GM18873 (cell line): ENCODE measurements around the gene DZIP1L.
A peak's percentile ranks its signal among the peaks of the same experiment; 100 is the strongest.

Experiments
- ATAC-seq: cut with Tn5 transposase; IDR thresholded peaks from one replicate; pipeline ENCODE4 v1.9.1; 2021; ENCODE audit warnings: mild to moderate bottlenecking, moderate library complexity, moderate number of reproducible peaks; ENCODE audit not compliant: unreplicated experiment, low FRiP score

DZIP1L gene

GRCh38 chr3:138070006-138070405 is 45.4 kb downstream of the DZIP1L start:
- ATAC-seq, result no peak

- peak; percentile 61 for ATAC-seq
Measured at GRCh38 chr3:138068579-138069174, 46.7 kb downstream of the DZIP1L start.

- no peak for ATAC-seq
Measured at GRCh38 chr3:138068046-138068445, 47.4 kb downstream of the DZIP1L start.

GRCh38 chr3:138066972-138067371 is 48.4 kb downstream of the DZIP1L start:
- no peak for ATAC-seq

- ATAC-seq, result peak; percentile 96
Measured at GRCh38 chr3:138066383-138066782, 49.0 kb downstream of the DZIP1L start.

- ATAC-seq, result no peak
Measured at GRCh38 chr3:138065949-138066348, 49.5 kb downstream of the DZIP1L start.

GRCh38 chr3:138063416-138063815 is 52.0 kb downstream of the DZIP1L start:
- ATAC-seq, result no peak

- no peak for ATAC-seq
Measured at GRCh38 chr3:138062626-138063025, 52.8 kb downstream of the DZIP1L start.

GRCh38 chr3:138062037-138062436 is 53.4 kb downstream of the DZIP1L start:
- ATAC-seq, result no peak

GRCh38 chr3:138060792-138061191 is 54.6 kb downstream of the DZIP1L start:
- no peak for ATAC-seq

- no peak for ATAC-seq
Measured at GRCh38 chr3:138059261-138059660, 56.1 kb downstream of the DZIP1L start.

GRCh38 chr3:138057384-138057783 is 58.0 kb downstream of the DZIP1L start:
- no peak for ATAC-seq

GRCh38 chr3:138054057-138054456 is 61.4 kb downstream of the DZIP1L start:
- ATAC-seq, result no peak

- ATAC-seq, result peak; percentile 60
Measured at GRCh38 chr3:138051947-138052802, 63.2 kb downstream of the DZIP1L start.

GRCh38 chr3:138049157-138049919 is 66.1 kb downstream of the DZIP1L start:
- ATAC-seq, result no peak

GRCh38 chr3:138047596-138048158 is 67.7 kb downstream of the DZIP1L start:
- no peak for ATAC-seq

GRCh38 chr3:138046955-138047354 is 68.5 kb downstream of the DZIP1L start:
- no peak for ATAC-seq

GRCh38 chr3:138046085-138046484 is 69.3 kb downstream of the DZIP1L start:
- ATAC-seq, result no peak

- no peak for ATAC-seq
Measured at GRCh38 chr3:138043266-138044029, 72.0 kb downstream of the DZIP1L start.

GRCh38 chr3:138042043-138042442 is 73.4 kb downstream of the DZIP1L start:
- no peak for ATAC-seq
